HG03097 (cell line): Measurements from ENCODE around the gene DDIT4L.
"Not testable (repeated sequence)": the region's sequence is repeated elsewhere in the genome, so short reads cannot be mapped to it uniquely, and the experiment has no call there.

Experiments
- ATAC-seq: cut with Tn5 transposase; IDR thresholded peaks from one replicate; pipeline ENCODE4 v1.9.1; 2021; ENCODE audit not compliant: unreplicated experiment, low FRiP score

Gene DDIT4L

GRCh38 chr4:100166297-100167039 is 23.8 kb downstream of the DDIT4L start:
- no peak for ATAC-seq

- no peak for ATAC-seq
These were observed 24.5 kb downstream of the DDIT4L start for GRCh38 chr4:100165809-100166208.

GRCh38 chr4:100164808-100165760 is 25.2 kb downstream of the DDIT4L start:
- ATAC-seq: no peak

- peak; percentile 79 for ATAC-seq
These were observed 28.1 kb downstream of the DDIT4L start for GRCh38 chr4:100162027-100162685.

- ATAC-seq: no peak
These were observed 41.1 kb downstream of the DDIT4L start for GRCh38 chr4:100149190-100149589.

GRCh38 chr4:100147684-100148083 is 42.6 kb downstream of the DDIT4L start:
- ATAC-seq: no peak

- peak; percentile 84 for ATAC-seq
These were observed 43.1 kb downstream of the DDIT4L start for GRCh38 chr4:100147198-100147597.

GRCh38 chr4:100146756-100147155 is 43.5 kb downstream of the DDIT4L start:
- no peak for ATAC-seq

GRCh38 chr4:100137320-100137719 is 52.9 kb downstream of the DDIT4L start:
- not testable (repeated sequence) for ATAC-seq
